HG02840 (cell line): ENCODE results near the gene GAS6.

Source experiments
- ATAC-seq: cut with Tn5 transposase; IDR thresholded peaks from one replicate; pipeline ENCODE4 v1.9.1; 2021; ENCODE audit warnings: mild to moderate bottlenecking, moderate library complexity, moderate number of reproducible peaks; ENCODE audit not compliant: unreplicated experiment, low FRiP score

GAS6 gene

GRCh38 chr13:113783200-113783881 is 80.5 kb downstream of the GAS6 start:
- ATAC-seq = no peak

GRCh38 chr13:113782472-113782871 is 81.4 kb downstream of the GAS6 start:
- no peak for ATAC-seq

DNA sequence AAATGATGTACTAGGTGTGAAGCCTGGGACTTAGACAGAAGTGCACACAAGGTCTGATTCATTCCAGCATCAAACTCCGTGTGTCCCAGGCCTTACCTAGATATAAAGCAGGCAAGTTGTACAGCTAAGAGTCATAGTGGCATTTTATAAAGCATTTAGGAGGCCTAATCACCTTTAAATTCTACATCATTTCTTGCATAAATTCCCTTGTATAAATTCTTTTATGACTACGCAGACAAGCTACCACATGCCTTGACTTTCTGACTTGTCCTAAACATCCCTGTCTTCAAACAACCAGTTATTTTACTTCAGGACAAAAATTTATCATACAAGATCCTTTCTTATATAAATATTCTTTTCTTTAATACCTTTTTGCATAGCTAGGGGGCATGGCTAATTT is 82.3 kb downstream of the GAS6 start:
- ATAC-seq = no peak

GRCh38 chr13:113777311-113778260 is 86.3 kb downstream of the GAS6 start:
- no peak for ATAC-seq

DNA sequence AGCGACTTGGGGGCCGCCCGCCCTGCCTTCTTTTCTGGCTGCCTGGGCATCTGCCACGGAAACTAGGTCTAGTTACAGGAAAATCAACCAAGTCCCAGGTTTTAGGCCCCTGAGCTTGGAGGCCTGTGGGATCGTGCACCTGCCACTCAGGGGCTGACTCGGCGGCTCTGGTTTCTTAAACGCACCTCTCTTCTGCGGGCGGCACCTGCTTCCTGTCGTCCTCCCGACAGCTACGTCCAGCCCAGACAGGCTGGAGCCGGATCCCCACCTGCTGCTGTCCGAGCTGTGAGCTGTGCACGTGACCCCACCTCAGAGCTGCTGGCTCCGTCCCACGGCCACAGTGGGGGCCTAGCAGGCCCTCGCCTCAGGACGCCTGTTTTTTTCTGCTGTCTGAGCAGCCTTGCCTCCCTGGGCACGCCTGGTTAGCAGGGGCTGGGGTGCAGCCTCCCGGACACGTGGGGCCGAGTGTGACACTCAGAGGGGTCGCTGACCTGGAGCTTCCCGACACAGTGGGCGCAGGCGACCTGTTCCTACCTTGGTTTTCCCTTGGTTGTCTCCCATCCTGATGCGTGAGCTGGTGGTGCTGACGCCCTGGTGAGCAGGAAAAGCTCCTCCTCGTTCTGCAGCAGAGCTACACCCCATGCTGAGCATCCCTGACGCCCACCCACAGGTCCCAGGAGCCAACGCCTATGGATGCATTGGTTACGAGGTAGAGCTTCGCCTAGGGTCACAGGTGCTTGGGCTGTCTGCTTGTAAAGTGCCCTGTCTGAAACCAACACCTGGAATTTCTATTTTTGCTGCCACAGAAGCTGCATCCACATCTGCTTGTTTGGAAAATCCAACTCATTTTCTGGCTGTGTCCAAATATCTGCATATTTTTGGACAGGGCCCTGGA is 87.4 kb downstream of the GAS6 start:
- ATAC-seq = no peak

DNA sequence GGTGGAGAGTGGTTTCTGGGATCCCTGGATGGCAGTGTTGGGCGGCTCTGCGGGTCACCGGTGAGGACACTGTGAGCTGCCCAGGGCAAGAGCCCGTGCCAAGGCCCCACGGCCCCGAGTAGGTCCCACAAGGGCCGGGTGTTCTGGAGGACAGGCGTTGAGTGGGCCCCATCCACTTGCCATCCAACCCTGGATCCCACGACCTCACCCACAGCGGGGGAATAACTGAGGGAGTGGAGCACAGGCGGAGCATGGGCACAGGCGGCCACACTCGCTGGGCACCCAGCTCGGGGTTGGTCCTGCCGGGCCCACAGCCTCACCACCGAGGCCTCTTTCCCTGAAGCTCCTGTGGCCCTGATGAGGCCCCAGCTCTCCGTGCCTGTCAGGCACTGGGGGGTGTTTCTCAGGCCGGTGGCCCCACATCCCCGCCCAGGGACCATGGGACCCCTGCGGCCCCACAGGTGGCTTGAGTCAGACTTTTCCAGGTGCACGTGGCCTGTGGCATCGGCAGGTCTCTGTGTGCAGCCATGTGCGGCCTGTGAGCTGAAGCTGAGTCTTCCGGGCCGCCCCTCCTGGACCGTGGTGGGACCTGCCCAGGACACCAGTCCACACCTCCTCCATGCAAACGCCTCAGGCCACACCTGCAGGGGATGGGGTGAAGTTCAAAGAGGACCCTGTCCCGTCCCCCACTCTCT is 88.3 kb downstream of the GAS6 start:
- ATAC-seq = no peak

DNA sequence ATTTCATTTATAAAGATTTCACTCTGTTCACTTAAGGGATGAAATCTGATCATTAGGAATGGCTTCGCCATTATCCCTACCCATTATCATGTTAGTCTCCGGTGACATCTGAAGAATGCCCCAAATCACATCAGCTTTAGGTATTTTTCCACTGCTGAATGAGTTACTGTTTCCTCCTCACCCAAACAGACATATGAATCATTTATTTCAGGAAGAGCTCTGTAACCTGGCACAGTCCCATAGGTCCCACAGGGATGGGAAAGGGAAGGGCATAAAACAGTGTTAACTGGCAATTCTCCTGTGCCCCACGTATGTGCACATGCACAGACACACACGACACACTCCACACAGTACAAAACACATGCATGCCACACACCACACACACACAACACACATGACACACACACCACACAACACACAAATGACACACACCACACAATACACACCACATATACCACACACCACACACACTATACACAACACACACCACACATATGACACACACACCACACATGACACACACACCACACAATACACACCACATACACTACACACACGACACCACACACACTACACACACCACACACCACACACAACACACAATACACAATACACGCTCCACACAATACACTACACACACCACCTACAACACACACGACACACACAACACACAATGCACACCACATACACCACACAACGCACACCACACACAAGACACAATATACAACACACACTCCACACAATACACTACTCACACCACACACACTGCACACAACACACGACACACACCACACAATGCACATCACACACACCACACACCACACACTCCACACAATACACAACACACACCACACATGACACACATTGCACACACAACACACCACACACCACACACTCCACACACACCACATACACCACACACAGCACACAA is 89.4 kb downstream of the GAS6 start:
- ATAC-seq = no peak

DNA sequence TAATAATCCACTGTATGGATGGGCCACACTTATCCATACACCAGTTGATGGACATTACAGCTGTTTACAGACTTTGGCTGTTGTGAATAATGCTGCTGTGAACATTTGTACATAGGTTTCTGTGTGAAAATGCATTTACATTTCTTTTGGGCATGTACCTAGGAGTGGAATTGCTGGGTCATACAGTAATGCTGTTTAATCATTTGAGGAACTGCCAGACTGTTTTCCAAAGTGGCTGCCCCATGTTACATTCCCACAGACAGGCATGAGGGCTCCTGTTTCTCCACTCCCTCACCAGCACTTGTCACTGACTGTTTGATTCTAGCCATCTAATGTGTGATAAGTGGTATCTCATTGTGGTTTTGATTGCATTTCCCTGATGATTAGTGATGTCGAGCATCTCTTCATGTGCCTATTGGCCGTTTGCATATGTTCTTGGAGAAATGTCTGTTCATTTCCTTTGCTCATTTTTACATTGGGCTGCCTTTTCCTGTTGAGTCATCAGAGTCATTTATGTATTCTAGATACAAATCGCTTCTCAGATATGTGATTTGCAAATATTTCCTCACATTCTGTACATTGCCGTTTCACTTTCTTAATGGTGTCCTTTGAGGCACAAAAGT is 92.1 kb downstream of the GAS6 start:
- no peak for ATAC-seq

- ATAC-seq = no peak
These were observed 92.9 kb downstream of the GAS6 start for GRCh38 chr13:113770937-113771336.
